ENCODE measurements around the gene HCFC2.

DNA sequence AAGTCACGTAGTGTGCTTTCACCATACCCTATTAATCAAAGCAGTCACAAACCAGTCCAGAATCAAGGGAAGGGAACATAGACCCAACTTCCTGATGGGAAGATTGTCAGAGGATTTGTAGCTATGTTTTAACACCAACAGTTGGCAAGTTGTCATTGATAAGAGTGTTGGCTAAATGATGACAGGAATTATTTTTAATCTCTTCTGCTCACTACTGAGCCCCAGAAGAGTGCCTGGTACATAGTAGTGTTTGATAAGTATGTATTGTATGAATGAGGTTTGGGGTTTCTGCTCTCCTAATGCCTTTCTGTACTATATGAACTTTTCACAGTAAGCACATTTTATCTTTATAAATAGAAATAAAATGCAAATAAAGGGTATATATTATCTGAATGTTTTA is 14.7 kb downstream of the HCFC2 start:
- TF ChIP-seq, protein P1, sequence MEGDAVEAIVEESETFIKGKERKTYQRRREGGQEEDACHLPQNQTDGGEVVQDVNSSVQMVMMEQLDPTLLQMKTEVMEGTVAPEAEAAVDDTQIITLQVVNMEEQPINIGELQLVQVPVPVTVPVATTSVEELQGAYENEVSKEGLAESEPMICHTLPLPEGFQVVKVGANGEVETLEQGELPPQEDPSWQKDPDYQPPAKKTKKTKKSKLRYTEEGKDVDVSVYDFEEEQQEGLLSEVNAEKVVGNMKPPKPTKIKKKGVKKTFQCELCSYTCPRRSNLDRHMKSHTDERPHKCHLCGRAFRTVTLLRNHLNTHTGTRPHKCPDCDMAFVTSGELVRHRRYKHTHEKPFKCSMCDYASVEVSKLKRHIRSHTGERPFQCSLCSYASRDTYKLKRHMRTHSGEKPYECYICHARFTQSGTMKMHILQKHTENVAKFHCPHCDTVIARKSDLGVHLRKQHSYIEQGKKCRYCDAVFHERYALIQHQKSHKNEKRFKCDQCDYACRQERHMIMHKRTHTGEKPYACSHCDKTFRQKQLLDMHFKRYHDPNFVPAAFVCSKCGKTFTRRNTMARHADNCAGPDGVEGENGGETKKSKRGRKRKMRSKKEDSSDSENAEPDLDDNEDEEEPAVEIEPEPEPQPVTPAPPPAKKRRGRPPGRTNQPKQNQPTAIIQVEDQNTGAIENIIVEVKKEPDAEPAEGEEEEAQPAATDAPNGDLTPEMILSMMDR (IDR thresholded peaks at IDR 0.05), result no peak
- TF ChIP-seq POLR2A (IDR thresholded peaks at IDR 0.05) (no peak), EP300 (IDR thresholded peaks at IDR 0.05) (no peak)

All from tibial nerve (tissue), 4 donors.